H1 (cell line): Measurements from ENCODE around the gene ZFP3. TPM values are rescaled to one million over a fixed set of nuclear protein-coding genes. Genes with fewer than 3 reads are reported as not detected.
A peak's percentile ranks its signal among the peaks of the same experiment; 100 is the strongest.

Experiments
- ASH2L ChIP-seq: fragments of 200-600, 300-600 bp; sonication (generic); IDR thresholded peaks from one replicate; pipeline ENCODE4 v1.7.1; 2017; ENCODE audit warnings: low read length
- BACH1 ChIP-seq: IDR thresholded peaks from 2 replicates; pipeline ENCODE4 v1.6.1; 2012; ENCODE audit warnings: low read length, improper control_type of control experiment
- BCL11A ChIP-seq, 2 experiments: IDR thresholded peaks; one replicate each; pipeline ENCODE4 v1.6.1; 2011; ENCODE audit warnings: low read depth in 2 of 2, low read length in 2 of 2, mild to moderate bottlenecking in 2 of 2
- CBX8 ChIP-seq: fragments of 300-800, 300-1000 bp; sonication (generic); IDR thresholded peaks from 2 replicates; pipeline ENCODE4 v1.7.1; 2016; ENCODE audit warnings: low read depth, low read length, borderline replicate concordance
- CEBPB ChIP-seq: IDR thresholded peaks from 2 replicates; pipeline ENCODE4 v1.6.1; 2012; ENCODE audit warnings: low read depth, low read length
- EP300 ChIP-seq, 2 experiments: IDR thresholded peaks; 1 replicate in 1 of 2; 2 replicates in 1 of 2; pipeline ENCODE4 v1.6.1; 2011 to 2012; ENCODE audit warnings: low read depth in 2 of 2, low read length in 2 of 2, mild to moderate bottlenecking in 2 of 2, borderline replicate concordance in 1 of 2, inconsistent platforms in 1 of 2, moderate library complexity in 1 of 2
- SP1 ChIP-seq: IDR thresholded peaks from 2 replicates; pipeline ENCODE4 v1.6.1; 2011; ENCODE audit warnings: low read depth, low read length
- ZNF274 ChIP-seq: IDR thresholded peaks from 2 replicates; pipeline ENCODE4 v1.7.0; 2012; ENCODE audit warnings: low read length, borderline replicate concordance; ENCODE audit errors: extremely low read depth
- polyA plus RNA-seq, 7 experiments: library from polyadenylated mRNA; depleted of rRNA in 3 of 7; stranded (reverse) in 5 of 7; unstranded in 2 of 7; fragments of >200 nt in 5 of 7; fragments of 200-250 nt in 2 of 7; gene quantifications; 1 replicate in 5 of 7; 2 replicates in 1 of 7; 4 replicates in 1 of 7; pipeline versions ENCODE4 v1.2.1 to v1.2.3, GENCODE V29; 2011 to 2013; ENCODE audit warnings: missing spikeins in 2 of 7, mixed read lengths in 2 of 7
- total RNA-seq: library from RNA; stranded (reverse); fragmentation: NEBNext Ultra II Directional; extraction: Animal tissue kit (Norgen Biotek cat#: 25700); gene quantifications from 2 replicates; pipeline ENCODE4 v1.2.1, GENCODE V29; 2021
- TF ChIP-seq, protein P1 (sequence below): fragments of 300-600 bp; sonication (generic); IDR thresholded peaks from 2 replicates; pipeline ENCODE4 v1.7.1; 2012; ENCODE audit warnings: low read length, moderate library complexity, mild to moderate bottlenecking, inconsistent platforms; ENCODE audit not compliant: insufficient replicate concordance
- TF ChIP-seq, protein P2 (sequence below): IDR thresholded peaks from 2 replicates; pipeline ENCODE4 v1.6.1; 2012; ENCODE audit warnings: inconsistent platforms

ZFP3 gene
- total and polyA plus RNA-seq, 2 of the 8 experiments (the other 6 are each of a cell fraction or from before 2014, with no cell fraction given) = 0.15 to 0.44 TPM

DNA sequence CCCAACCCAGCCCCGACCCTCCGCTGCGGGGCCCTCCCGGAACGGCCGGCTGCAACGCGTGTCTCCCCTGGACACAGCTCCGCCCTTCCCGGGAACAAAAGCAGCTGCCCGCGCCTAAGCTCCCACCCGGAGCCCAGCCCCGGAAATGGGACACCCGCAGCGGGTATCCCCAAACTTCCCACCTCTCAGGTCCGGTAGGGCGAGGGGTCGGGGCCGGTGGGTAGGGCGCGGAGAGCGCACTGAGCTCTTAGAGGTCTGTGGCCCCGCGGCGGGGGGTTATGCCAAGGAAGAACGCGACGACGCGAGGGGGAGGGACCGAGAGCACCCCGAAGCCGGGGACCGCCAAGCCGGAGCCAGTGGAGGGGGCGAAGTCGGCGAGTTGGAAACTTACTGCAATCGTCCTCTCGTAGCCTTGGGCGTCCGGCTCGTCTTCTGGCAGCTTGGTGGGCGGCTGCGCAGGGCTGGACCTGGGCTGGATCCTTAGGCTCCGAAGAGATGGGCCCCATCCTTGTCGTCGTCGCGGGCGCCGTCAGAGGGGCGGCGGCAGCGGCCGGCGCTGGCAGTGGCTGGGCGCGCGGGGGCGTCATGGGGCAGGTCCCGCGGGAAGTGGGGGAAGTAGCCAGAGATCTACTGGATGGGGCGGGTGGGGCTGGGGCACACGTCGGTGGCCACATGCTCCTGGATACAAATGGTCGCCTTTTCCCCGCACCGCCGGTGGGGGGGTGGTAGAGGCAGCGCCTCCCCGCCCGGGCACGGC lies 44.5 kb downstream of the ZFP3 start (continued):
- TF ChIP-seq, protein P1, sequence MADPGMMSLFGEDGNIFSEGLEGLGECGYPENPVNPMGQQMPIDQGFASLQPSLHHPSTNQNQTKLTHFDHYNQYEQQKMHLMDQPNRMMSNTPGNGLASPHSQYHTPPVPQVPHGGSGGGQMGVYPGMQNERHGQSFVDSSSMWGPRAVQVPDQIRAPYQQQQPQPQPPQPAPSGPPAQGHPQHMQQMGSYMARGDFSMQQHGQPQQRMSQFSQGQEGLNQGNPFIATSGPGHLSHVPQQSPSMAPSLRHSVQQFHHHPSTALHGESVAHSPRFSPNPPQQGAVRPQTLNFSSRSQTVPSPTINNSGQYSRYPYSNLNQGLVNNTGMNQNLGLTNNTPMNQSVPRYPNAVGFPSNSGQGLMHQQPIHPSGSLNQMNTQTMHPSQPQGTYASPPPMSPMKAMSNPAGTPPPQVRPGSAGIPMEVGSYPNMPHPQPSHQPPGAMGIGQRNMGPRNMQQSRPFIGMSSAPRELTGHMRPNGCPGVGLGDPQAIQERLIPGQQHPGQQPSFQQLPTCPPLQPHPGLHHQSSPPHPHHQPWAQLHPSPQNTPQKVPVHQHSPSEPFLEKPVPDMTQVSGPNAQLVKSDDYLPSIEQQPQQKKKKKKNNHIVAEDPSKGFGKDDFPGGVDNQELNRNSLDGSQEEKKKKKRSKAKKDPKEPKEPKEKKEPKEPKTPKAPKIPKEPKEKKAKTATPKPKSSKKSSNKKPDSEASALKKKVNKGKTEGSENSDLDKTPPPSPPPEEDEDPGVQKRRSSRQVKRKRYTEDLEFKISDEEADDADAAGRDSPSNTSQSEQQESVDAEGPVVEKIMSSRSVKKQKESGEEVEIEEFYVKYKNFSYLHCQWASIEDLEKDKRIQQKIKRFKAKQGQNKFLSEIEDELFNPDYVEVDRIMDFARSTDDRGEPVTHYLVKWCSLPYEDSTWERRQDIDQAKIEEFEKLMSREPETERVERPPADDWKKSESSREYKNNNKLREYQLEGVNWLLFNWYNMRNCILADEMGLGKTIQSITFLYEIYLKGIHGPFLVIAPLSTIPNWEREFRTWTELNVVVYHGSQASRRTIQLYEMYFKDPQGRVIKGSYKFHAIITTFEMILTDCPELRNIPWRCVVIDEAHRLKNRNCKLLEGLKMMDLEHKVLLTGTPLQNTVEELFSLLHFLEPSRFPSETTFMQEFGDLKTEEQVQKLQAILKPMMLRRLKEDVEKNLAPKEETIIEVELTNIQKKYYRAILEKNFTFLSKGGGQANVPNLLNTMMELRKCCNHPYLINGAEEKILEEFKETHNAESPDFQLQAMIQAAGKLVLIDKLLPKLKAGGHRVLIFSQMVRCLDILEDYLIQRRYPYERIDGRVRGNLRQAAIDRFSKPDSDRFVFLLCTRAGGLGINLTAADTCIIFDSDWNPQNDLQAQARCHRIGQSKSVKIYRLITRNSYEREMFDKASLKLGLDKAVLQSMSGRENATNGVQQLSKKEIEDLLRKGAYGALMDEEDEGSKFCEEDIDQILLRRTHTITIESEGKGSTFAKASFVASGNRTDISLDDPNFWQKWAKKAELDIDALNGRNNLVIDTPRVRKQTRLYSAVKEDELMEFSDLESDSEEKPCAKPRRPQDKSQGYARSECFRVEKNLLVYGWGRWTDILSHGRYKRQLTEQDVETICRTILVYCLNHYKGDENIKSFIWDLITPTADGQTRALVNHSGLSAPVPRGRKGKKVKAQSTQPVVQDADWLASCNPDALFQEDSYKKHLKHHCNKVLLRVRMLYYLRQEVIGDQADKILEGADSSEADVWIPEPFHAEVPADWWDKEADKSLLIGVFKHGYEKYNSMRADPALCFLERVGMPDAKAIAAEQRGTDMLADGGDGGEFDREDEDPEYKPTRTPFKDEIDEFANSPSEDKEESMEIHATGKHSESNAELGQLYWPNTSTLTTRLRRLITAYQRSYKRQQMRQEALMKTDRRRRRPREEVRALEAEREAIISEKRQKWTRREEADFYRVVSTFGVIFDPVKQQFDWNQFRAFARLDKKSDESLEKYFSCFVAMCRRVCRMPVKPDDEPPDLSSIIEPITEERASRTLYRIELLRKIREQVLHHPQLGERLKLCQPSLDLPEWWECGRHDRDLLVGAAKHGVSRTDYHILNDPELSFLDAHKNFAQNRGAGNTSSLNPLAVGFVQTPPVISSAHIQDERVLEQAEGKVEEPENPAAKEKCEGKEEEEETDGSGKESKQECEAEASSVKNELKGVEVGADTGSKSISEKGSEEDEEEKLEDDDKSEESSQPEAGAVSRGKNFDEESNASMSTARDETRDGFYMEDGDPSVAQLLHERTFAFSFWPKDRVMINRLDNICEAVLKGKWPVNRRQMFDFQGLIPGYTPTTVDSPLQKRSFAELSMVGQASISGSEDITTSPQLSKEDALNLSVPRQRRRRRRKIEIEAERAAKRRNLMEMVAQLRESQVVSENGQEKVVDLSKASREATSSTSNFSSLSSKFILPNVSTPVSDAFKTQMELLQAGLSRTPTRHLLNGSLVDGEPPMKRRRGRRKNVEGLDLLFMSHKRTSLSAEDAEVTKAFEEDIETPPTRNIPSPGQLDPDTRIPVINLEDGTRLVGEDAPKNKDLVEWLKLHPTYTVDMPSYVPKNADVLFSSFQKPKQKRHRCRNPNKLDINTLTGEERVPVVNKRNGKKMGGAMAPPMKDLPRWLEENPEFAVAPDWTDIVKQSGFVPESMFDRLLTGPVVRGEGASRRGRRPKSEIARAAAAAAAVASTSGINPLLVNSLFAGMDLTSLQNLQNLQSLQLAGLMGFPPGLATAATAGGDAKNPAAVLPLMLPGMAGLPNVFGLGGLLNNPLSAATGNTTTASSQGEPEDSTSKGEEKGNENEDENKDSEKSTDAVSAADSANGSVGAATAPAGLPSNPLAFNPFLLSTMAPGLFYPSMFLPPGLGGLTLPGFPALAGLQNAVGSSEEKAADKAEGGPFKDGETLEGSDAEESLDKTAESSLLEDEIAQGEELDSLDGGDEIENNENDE = no peak
- TF ChIP-seq CEBPB (no peak), EP300 (IDR thresholded peaks at IDR 0.05; ENCODE audit: borderline replicate concordance in 1 of 2, low read depth in 2 of 2, low read length in 2 of 2) (no peak), SP1 (no peak), ZNF274 (no peak), CBX8 (no peak), BCL11A (IDR thresholded peaks at IDR 0.05; ENCODE audit: low read depth in 2 of 2, low read length in 2 of 2) (no peak), ASH2L (no peak), BACH1 (no peak)
- TF ChIP-seq, protein P2, sequence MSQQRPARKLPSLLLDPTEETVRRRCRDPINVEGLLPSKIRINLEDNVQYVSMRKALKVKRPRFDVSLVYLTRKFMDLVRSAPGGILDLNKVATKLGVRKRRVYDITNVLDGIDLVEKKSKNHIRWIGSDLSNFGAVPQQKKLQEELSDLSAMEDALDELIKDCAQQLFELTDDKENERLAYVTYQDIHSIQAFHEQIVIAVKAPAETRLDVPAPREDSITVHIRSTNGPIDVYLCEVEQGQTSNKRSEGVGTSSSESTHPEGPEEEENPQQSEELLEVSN = peak; percentile 11; the same call in 1 of the 2 replicates
